Erythroblast (primary cell): ENCODE measurements around the gene CHD5.
"Not testable (repeated sequence)": the region's sequence is repeated elsewhere in the genome, so short reads cannot be mapped to it uniquely, and the experiment has no call there.

Experiments
- DNase-seq, 2 experiments: peaks; one replicate each; lab custom pipeline; 2025; lab: John Stamatoyannopoulos, UW
- GATA1 ChIP-seq: IDR thresholded peaks from 2 replicates; pipeline ENCODE4 v1.6.1; 2011; ENCODE audit warnings: low read depth, mild to moderate bottlenecking, control low read depth, low read length, moderate library complexity
- POLR2A ChIP-seq: IDR thresholded peaks from 2 replicates; pipeline ENCODE4 v1.6.1; 2011; ENCODE audit warnings: mild to moderate bottlenecking, low read length

The CHD5 gene

GRCh38 chr1:6180268-6180706 is at the start of gene CHD5:
TSS of gene CHD5 (minus strand) at chr1:6180321. CDS start at chr1:6180023, 298 bp downstream.
- TF ChIP-seq GATA1, result no peak
- TF ChIP-seq POLR2A, result no peak
- DNase-seq, result no peak

DNA sequence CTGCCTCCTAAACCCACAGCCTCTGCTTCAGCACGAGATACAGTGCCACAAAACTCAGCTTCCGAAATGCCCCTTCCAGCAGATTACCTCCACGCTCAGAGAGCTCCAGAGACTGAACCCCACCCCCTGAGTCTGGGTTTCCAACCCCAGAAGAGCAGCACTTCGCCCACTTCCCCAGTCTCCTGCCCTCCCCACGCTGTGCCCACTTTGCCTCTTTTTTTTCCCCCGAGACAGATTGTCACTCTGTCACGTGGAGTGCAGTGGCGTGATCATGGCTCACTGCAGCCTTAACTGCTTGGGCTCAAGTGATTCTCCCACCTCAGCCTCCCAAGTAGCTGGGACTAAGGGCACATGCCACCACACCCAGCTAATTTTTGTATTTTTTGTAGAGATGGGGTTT is 45.5 kb upstream of the CHD5 start:
- DNase-seq, result no peak
- TF ChIP-seq POLR2A (no peak), GATA1 (no peak)

- TF ChIP-seq POLR2A (no peak), GATA1 (no peak)
- no peak for DNase-seq
These were observed 44.6 kb upstream of the CHD5 start for GRCh38 chr1:6224718-6225117.

- no peak for DNase-seq
- TF ChIP-seq GATA1 (no peak), POLR2A (no peak)
These were observed 43.5 kb upstream of the CHD5 start for GRCh38 chr1:6223617-6224016.

DNA sequence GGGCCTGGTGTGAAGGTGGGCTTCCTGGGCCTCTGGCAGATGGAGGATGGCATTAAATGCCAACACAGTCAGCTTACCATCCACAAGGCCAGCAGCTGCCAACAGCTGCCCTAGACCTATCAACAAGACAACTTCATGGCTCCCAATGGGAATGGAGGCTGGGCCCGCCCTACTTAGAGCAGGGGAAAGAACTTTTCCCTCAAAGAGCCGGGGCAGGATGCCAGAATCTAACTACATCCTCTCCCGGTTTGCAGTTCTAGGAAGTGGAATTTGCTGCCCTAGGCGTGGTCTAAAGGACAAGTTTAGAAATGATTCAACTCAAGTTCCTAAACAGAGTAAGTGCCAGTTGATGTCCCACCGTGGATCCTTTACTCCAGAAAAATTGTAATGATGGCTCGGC is 42.5 kb upstream of the CHD5 start:
- DNase-seq, result no peak
- no peak for TF ChIP-seq GATA1
- TF ChIP-seq POLR2A, result no peak

- no peak for DNase-seq
These were observed 41.2 kb upstream of the CHD5 start for GRCh38 chr1:6221210-6221784.

GRCh38 chr1:6220236-6220635 is 40.1 kb upstream of the CHD5 start:
- TF ChIP-seq POLR2A (no peak), GATA1 (no peak)
- DNase-seq, result no peak

More at GRCh38 chr1:6221210-6221784, 41.2 kb upstream of the CHD5 start:
- no peak for TF ChIP-seq GATA1
- no peak for TF ChIP-seq POLR2A

DNA sequence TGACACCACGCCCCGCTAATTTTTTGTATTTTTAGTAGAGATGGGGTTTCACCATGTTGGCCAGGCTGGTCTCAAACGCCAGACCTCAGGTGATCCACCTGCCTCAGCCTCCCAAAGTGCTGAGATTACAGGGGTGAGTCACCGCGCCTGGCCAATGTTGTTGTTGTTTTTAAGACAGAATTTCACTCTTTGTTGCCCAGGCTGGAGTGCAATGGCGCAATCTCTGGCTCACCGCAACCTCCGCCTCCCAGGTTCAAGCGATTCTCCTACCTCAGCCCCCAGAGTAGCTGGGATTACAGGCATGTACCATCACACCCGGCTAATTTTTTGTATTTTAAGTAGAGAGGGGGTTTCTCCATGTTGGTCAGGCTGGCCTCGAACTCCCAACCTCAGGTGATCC is 39.5 kb upstream of the CHD5 start:
- not testable (repeated sequence) for DNase-seq

DNA sequence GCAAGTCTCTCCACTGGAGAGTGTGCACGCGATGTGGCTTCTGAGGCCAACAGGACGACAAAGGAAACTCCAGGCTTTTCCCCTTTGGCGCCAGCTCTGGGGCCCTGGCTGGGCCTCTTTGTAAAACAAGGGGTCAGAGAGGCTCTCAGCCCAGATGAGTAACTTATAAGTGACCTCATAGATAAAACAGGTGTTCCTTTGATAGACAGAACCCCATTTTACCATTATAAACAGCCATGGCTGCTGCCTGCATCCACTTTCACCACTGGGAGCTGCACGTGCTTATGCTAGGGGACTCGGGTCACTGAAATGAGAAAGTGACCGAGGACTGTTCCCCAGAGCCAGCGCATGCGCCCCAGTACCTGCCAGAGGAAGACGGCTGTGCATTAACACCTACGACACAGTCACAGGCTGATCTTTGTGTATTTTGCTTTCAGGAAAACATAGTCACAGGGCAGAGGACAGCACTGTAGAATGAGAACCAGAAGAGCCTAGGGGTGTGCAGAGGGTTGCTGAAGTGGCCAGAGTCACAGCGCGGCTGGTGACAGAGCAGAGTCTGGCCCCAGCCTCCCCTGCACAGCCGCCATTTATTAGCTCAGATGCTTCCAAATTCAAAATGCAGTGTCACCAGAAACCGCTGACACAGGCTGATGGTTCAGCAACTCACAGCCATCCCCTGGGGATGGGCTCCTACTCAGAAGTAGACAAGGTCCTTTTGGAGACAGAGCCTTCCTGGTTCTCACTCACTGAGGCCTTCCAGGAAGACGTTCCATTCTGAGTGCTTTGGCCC is 38.4 kb upstream of the CHD5 start:
- no peak for TF ChIP-seq POLR2A
- no peak for TF ChIP-seq GATA1
- DNase-seq, result no peak

DNA sequence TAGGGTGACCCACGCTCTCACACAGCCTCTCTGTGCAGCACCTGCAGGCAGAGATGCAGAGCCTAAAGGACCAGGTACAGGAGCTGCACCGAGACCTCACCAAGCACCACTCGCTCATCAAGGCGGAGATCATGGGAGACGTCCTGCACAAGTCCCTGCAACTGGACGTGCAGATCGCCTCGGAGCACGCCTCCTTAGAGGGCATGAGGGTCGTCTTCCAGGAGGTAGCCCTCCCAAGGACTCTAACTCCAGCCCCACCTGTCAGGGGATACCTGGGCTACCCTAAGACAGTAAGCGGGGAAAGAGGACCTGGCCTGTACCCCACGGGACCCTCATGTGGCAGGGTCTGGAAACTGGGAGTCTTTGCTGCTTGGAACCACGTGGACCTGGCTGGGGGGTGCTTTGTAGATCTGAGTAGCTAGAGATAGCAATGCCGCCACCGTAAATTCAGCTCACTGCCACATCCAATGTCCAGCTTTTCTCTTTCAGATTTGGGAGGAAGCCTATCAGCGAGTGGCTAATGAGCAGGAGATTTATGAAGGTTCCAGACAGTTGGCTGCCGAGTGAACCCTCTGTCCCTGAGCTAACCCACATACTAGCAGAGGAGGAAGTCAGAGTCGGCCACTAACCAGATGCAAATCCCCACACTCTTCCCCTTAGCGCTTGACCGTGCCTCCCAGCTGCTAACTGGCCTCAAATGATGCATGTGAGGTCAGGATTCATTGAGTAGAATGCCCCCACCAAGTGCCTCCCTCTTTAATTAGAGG is 32.3 kb upstream of the CHD5 start:
- DNase-seq, result no peak
- TF ChIP-seq GATA1 (no peak), POLR2A (no peak)

- DNase-seq, result no peak
- TF ChIP-seq POLR2A (no peak), GATA1 (no peak)
These were observed 31.6 kb upstream of the CHD5 start for GRCh38 chr1:6211731-6212130.

- no peak for DNase-seq
- TF ChIP-seq GATA1 (no peak), POLR2A (no peak)
These were observed 30.7 kb upstream of the CHD5 start for GRCh38 chr1:6210591-6211355.

DNA sequence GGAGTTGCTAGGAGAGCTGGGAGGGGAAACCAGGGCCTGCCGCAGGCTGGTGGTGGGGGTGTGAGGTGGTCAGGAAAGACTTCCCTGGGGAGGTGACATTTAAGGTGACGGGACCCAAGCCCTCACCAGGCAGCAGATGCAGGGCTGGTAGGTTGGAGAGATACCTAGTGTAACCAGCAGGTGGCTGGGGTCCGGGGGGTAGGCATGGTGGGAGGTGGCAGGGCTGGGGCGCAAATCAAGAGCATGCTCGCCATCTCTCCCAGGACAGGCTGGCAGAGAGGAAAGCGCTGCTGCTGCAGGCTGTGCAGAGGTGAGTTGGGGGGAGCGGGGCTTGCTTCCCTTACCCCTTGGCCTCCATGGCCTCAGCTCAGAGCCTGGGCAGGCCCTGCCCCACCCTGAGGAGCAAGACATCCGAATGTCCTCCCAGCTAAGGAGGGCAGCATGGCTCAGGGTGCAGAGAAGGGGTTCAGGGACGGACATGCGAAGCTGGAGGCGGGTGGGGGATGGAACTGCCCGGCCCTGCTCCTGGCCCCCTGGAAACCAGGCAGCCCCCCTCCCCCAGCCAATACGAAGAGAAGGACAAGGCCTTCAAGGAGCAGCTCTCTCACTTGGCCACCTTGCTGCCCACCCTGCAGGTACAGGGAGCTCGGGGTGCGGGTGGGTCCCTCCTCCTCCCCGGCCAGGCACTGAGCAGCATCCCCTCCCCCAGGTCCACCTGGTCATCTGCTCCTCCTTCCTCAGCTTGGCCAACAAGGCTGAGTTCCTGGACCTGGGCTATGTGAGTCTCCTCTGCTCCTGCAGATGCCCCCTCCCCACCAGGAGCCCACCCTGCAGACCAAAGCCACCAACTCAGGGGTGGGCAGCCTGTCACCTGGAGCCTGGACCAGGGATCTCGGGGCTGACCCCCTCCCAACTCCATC is 29.8 kb upstream of the CHD5 start:
- peak; percentile 36 to 37 for DNase-seq
- no peak for TF ChIP-seq GATA1
- TF ChIP-seq POLR2A, result no peak
